GM21381 (cell line): ENCODE measurements around the gene DNAJB11.
"Not testable (repeated sequence)": the region's sequence is repeated elsewhere in the genome, so short reads cannot be mapped to it uniquely, and the experiment has no call there.

Experiments
- ATAC-seq: cut with Tn5 transposase; IDR thresholded peaks from one replicate; pipeline ENCODE4 v1.9.1; 2021; ENCODE audit warnings: mild to moderate bottlenecking, moderate library complexity; ENCODE audit not compliant: unreplicated experiment

The DNAJB11 gene

GRCh38 chr3:186570096-186570940, at the start of gene DNAJB11:
Gene DNAJB11 (plus strand): TSS chr3:186570720. CDS start chr3:186570898, 178 bp downstream.
- peak; percentile 82 for ATAC-seq

GRCh38 chr3:186520957-186521842, 49.3 kb upstream of the DNAJB11 start:
- peak; percentile 52 for ATAC-seq

- ATAC-seq = no peak
Measured at GRCh38 chr3:186523022-186523421, 47.5 kb upstream of the DNAJB11 start.

GRCh38 chr3:186523434-186523833, 47.1 kb upstream of the DNAJB11 start:
- ATAC-seq = no peak

GRCh38 chr3:186524616-186525015, 45.9 kb upstream of the DNAJB11 start:
- no peak for ATAC-seq

- no peak for ATAC-seq
Measured at GRCh38 chr3:186525369-186526255, 44.9 kb upstream of the DNAJB11 start.

GRCh38 chr3:186526256-186526606, 44.3 kb upstream of the DNAJB11 start:
- no peak for ATAC-seq

- no peak for ATAC-seq
Measured at GRCh38 chr3:186529201-186529999, 41.1 kb upstream of the DNAJB11 start.

- ATAC-seq = no peak
Measured at GRCh38 chr3:186530415-186530814, 40.1 kb upstream of the DNAJB11 start.

- not testable (repeated sequence) for ATAC-seq
Measured at GRCh38 chr3:186531694-186532093, 38.8 kb upstream of the DNAJB11 start.

- peak; percentile 56 for ATAC-seq
Measured at GRCh38 chr3:186532598-186533072, 37.9 kb upstream of the DNAJB11 start.

- ATAC-seq = peak; percentile 81
Measured at GRCh38 chr3:186534113-186534669, 36.3 kb upstream of the DNAJB11 start.

GRCh38 chr3:186536883-186537844, 33.4 kb upstream of the DNAJB11 start:
- ATAC-seq = no peak

- ATAC-seq = no peak
Measured at GRCh38 chr3:186538779-186539178, 31.7 kb upstream of the DNAJB11 start.

- ATAC-seq = no peak
Measured at GRCh38 chr3:186540221-186540834, 30.2 kb upstream of the DNAJB11 start.

GRCh38 chr3:186540835-186541226, 29.7 kb upstream of the DNAJB11 start:
- no peak for ATAC-seq

- no peak for ATAC-seq
Measured at GRCh38 chr3:186544281-186544680, 26.2 kb upstream of the DNAJB11 start, which contains the start of gene CRYGS. Gene CRYGS (minus strand): TSS chr3:186544380. CDS start chr3:186544326, 54 bp downstream.

- ATAC-seq = no peak
Measured at GRCh38 chr3:186549497-186549896, 21.0 kb upstream of the DNAJB11 start.
